ENCODE results near the gene LHX3. TPM values are rescaled to one million over a fixed set of nuclear protein-coding genes. Genes with fewer than 3 reads are reported as not detected.
A peak's percentile ranks its signal among the peaks of the same experiment; 100 is the strongest.

LHX3 gene
- total RNA-seq, 1 donor from 2014 or later = not detected

GRCh38 chr9:136225748-136226679 is 21.1 kb upstream of the LHX3 start:
- H3K4me3 ChIP-seq = no peak overlapping the region
- H3K27me3 ChIP-seq = no peaks in the 10 kb centered on the region
- H3K27ac ChIP-seq = no peak overlapping the region
- no peak for DNase-seq (ENCODE audit: extremely low spot score in 2 of 2)
- TF ChIP-seq CTCF (IDR thresholded peaks at IDR 0.05) (peak; percentile 9 to 55 (median 33)), POLR2A (IDR thresholded peaks at IDR 0.05) (no peak), POLR2AphosphoS5 (IDR thresholded peaks at IDR 0.05; ENCODE audit: insufficient read depth in 1 of 2, low read depth in 1 of 2) (no peak)
- no peaks in the 10 kb centered on the region for H3K36me3 ChIP-seq
- intact Hi-C loops (cut with DNase I) = no loop called here
- no peaks in the 10 kb centered on the region for H3K9me3 ChIP-seq
- H3K4me1 ChIP-seq = peaks cover 8% of the 10 kb centered on the region

GRCh38 chr9:136225366-136225747 is 20.4 kb upstream of the LHX3 start:
- no peak for DNase-seq (ENCODE audit: extremely low spot score in 2 of 2)
- TF ChIP-seq POLR2A (IDR thresholded peaks at IDR 0.05) (no peak), CTCF (IDR thresholded peaks at IDR 0.05) (no peak), POLR2AphosphoS5 (IDR thresholded peaks at IDR 0.05; ENCODE audit: insufficient read depth in 1 of 2, low read depth in 1 of 2) (no peak)
- H3K4me1 ChIP-seq = peaks cover 8% of the 10 kb centered on the region
- no peaks in the 10 kb centered on the region for H3K36me3 ChIP-seq
- no peaks in the 10 kb centered on the region for H3K9me3 ChIP-seq
- intact Hi-C loops (cut with DNase I) = no loop called here
- no peak overlapping the region for H3K4me3 ChIP-seq
- no peak overlapping the region for H3K27ac ChIP-seq
- H3K27me3 ChIP-seq = no peaks in the 10 kb centered on the region

DNA sequence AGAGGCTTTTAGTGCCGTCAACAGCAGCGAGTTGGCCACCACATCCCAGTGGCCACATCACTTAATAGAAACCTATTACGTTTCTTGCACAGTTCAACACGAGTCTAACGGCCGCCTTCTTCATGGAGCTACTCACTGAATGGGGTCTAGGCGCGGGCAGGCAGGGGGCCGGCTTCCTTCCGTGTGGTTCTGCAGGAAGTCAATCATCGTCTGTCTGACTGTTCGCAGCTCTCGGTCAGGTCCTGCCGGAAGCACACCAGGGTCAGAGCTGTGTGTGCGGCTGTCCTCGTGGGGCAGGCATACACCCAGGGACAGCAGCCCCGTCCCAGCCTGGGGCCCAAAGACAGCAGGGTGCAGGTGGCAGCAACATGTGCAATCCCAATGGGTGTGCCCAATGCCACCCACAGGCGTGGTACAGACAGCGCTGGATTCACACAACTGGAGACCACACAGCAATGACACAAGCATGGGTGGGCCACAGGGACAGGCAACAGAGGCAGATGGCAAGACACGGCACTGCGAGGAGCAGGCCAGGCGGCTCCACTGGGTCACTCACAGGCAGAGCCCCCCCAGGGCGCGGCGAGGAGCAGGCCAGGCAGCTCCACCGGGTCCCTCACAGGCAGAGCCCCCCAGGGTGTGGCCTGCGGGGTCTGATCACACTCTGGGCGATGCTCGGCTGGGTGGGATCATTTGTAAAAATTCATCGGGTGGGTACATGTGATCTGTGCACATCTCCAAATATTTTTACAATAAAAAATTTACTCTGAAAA is 19.1 kb upstream of the LHX3 start:
- H3K27ac ChIP-seq = no peak overlapping the region
- no peak for DNase-seq (ENCODE audit: extremely low spot score in 2 of 2)
- intact Hi-C loops (cut with DNase I) = no loop called here
- H3K4me1 ChIP-seq = peaks cover 14% of the 10 kb centered on the region
- H3K9me3 ChIP-seq = no peaks in the 10 kb centered on the region
- H3K4me3 ChIP-seq = no peak overlapping the region
- H3K36me3 ChIP-seq = no peaks in the 10 kb centered on the region
- H3K27me3 ChIP-seq = no peaks in the 10 kb centered on the region
- TF ChIP-seq CTCF (IDR thresholded peaks at IDR 0.05) (no peak), POLR2A (IDR thresholded peaks at IDR 0.05) (no peak), POLR2AphosphoS5 (IDR thresholded peaks at IDR 0.05; ENCODE audit: insufficient read depth in 1 of 2, low read depth in 1 of 2) (no peak)

GRCh38 chr9:136222906-136223285 is 18.0 kb upstream of the LHX3 start:
- no peaks in the 10 kb centered on the region for H3K9me3 ChIP-seq
- TF ChIP-seq POLR2A (IDR thresholded peaks at IDR 0.05) (no peak), CTCF (IDR thresholded peaks at IDR 0.05) (no peak), POLR2AphosphoS5 (IDR thresholded peaks at IDR 0.05; ENCODE audit: insufficient read depth in 1 of 2, low read depth in 1 of 2) (no peak)
- H3K27me3 ChIP-seq = no peaks in the 10 kb centered on the region
- no peak overlapping the region for H3K27ac ChIP-seq
- no peaks in the 10 kb centered on the region for H3K36me3 ChIP-seq
- intact Hi-C loops (cut with DNase I) = no loop called here
- no peak for DNase-seq (ENCODE audit: extremely low spot score in 2 of 2)
- H3K4me3 ChIP-seq = no peak overlapping the region
- peaks cover 14% of the 10 kb centered on the region for H3K4me1 ChIP-seq
